Measurements from ENCODE around the gene NREP.

The NREP gene

GRCh38 chr5:111681414-111682120, 75.4 kb downstream of the NREP start:
- DNase-seq (ENCODE audit: low read depth in 2 of 2): peak; percentile 48 to 50
- no peak for TF ChIP-seq CTCF (IDR thresholded peaks at IDR 0.05; ENCODE audit: low read depth, low read length)
- no peak overlapping the region for H3K4me3 ChIP-seq (replicated peaks in 1 of 2; ENCODE audit: low read depth in 2 of 2, low read length in 2 of 2)

- DNase-seq (ENCODE audit: low read depth in 2 of 2): peak; percentile 96 to 97
- H3K4me3 ChIP-seq (replicated peaks in 1 of 2; ENCODE audit: low read depth in 2 of 2, low read length in 2 of 2): no peak overlapping the region
- TF ChIP-seq CTCF (IDR thresholded peaks at IDR 0.05; ENCODE audit: low read depth, low read length): no peak
Observed at GRCh38 chr5:111680737-111681413, 76.1 kb downstream of the NREP start.

- no peak overlapping the region for H3K4me3 ChIP-seq (replicated peaks in 1 of 2; ENCODE audit: low read depth in 2 of 2, low read length in 2 of 2)
- no peak for DNase-seq (ENCODE audit: low read depth in 2 of 2)
- no peak for TF ChIP-seq CTCF (IDR thresholded peaks at IDR 0.05; ENCODE audit: low read depth, low read length)
Observed at GRCh38 chr5:111679611-111680010, 77.4 kb downstream of the NREP start.
